Ecto neural progenitor cell (in vitro differentiated cells): Measurements from ENCODE around the gene HSBP1.

Experiments used
- DNase-seq: peaks from one replicate; pipeline ENCODE4 v3.0.0-alpha.2; 2018; ENCODE audit warnings: low spot score

The HSBP1 gene

DNA sequence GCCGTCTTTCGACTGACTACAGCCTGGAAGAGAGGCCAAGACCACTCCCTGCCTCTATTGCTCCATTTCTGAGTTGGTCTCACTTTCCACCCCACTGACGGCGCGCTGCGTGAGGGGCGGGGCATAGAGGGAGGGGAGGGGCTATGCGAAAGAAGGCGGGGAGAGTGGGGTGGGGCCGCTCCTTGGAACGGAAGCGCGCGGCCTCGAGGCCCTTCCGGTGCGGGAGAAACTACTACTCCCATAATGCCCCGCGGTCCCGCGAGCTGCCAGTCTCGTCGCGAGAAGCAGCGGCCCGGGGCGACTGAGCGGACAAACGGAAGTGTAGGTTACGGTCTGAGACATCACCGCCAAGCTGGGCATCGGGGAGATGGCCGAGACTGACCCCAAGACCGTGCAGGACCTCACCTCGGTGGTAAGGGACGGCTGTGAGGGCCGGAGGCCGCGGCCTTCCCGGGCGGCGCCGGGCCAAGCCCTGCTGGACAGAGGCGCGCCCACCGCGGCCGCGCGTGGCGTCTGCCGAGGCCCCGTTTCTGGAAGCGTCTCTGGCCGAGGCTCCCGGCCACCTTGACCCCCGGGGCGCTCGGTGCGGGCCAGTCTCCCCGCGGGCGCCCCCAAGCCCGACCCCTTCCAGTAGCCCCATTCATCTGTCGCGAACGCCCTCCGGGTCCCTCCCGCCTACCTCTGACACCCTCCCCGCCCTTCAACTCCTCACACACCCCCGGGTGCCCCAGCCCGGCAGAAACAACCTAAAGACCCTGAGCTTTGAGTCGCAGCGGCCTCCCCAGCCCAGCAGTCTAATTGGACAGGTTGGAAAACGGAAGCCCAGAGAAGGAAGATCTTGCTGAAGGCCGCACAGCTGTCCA is at the start of gene HSBP1:
Gene HSBP1, plus strand, starts transcription at position 269 of the 863 bp plus-strand sequence. Its CDS starts 99 bp downstream, at position 368.
- DNase-seq: peak; percentile 95

DNA sequence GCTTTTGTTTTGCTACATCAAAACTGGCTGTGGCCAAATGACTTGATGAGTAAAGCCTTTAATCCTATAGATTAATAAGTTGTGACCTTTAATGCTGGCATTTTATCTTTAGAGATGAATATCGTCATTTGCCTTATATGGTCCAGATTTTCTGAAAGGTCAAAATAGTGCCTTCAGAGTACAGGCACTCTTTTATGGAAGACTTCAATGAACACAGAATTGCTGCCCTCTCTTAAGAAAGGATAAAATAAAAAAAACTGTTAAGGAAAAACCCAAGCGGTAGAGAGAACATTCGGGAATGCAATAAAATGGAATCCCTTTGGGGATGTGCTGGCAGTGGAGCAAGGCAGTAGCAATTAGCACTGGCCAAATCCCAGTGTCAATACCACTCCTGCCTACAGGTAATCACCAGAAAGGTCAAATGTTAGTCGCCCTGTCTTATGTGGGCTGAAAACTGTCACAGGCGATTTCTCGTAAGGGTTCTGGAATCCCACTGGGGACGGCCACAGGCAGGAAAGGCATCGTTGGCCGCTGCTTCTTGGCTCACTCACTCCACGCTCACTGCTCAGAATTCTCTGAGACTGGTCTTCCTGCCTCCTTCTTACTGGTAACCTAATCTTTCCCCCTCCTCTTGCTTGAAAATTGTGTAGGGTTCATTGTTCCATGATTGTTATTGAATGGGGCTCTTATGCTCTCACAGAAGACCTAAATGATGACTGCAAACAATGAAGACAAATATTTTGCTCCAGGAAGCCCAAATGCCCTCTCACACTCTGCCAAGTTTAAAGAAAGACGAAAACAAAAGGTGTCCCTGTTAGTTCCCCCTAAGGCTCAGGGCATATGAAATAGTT is 45.4 kb upstream of the HSBP1 start:
- no peak for DNase-seq

DNA sequence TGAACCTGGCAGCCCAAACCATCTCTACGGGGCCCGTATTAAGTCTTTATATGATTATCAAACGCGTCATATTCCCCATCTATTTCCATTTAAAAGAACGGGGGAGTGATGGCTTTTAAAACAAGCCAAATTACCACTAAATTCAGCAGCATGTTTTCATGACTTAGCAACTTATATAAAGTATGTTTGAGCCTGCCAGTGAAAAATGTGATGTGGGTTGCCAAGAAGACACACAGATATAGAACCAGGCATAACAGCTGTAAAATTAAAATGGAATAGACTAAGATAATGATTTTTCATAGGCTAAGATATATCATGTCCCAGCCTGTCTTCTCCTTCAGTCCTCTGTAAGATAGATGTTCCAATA is 44.8 kb upstream of the HSBP1 start:
- no peak for DNase-seq

GRCh38 chr16:83768986-83769385 is 38.8 kb upstream of the HSBP1 start:
- DNase-seq: no peak

DNA sequence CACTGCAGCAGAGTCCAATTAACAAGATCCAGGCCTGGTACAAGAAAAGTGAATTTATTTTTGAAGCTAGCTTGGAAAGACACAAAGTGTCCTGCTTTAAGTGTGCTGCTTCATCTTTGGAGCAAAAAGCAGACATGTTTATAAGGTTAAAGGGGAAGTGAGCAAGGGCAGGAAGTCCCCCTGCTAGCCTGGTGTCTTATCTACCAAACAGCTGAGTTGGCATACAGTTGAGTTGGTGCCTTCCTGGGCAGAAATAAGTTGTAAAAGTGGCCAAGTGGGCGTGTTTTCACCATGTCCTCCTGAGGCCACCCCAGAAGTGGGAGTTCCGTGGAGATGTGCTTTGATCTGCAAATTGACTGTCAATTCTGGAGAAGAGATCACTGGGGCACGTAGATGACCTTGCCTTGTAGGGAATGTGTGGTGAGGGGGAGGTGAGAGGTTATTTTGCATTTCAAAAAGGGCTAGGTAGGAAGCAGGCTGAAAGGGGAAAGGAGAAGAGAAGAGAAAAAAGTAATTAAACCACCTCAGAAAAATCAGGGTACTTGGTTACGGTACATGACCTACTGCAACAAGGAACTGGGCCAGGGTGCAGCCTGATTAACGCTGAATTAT is 38.3 kb upstream of the HSBP1 start:
- DNase-seq: no peak

DNA sequence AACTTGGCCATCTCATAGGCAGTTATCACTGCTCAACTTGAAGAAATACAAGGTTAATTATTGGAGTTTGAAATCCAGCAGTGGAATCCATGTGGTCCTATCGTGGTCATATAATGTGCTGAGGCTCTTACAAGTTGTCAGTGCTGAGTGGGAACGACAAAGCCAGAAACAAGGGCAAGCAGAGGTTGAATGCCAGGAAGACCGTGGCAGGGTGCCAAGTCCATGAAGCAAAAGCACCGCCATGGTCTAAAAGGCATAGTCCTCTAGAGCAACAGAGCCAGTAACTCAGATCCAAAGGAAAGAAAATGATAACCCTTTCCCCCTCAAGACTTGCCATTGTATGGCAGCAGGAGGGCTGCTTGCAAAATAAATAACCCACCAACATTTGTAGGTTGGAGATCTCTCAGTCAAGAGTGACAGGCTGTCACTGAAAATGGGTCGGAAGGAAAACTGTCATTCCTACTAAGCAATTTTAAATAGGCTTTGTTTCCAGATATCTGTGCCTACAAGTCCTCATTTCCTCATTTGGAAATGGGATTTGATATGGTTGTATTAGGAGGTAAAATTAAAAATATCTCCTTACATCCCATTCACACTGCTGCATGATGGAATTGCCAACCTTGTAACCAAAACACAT is 36.4 kb upstream of the HSBP1 start:
- no peak for DNase-seq

- DNase-seq: no peak
Measured at GRCh38 chr16:83772806-83773205, 35.0 kb upstream of the HSBP1 start.

- no peak for DNase-seq
Measured at GRCh38 chr16:83774066-83774465, 33.7 kb upstream of the HSBP1 start.

GRCh38 chr16:83776944-83777343 is 30.8 kb upstream of the HSBP1 start:
- no peak for DNase-seq

- no peak for DNase-seq
Measured at GRCh38 chr16:83779886-83780285, 27.9 kb upstream of the HSBP1 start.

- no peak for DNase-seq
Measured at GRCh38 chr16:83785455-83785854, 22.3 kb upstream of the HSBP1 start.

- no peak for DNase-seq
Measured at GRCh38 chr16:83789642-83790401, 18.0 kb upstream of the HSBP1 start.

GRCh38 chr16:83791916-83792315 is 15.9 kb upstream of the HSBP1 start:
- no peak for DNase-seq

DNA sequence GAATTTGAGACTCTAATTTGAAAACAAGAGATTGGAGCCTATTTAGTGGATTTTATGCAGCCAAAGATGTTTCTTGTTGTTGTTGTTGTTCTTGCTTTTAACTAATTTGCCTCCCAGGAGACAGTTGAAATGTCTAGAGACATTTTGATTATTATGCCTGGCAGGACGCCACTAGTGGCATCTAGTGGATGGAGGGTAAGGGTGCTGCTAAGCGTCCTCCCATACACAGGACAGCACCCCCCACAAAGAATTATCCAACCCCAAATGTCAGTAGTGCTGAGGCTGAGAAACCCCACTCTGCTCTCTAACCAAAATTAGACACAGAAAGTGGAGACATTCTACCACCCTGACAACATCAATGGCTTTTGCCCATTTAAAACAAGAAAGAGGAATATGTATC is 15.4 kb upstream of the HSBP1 start:
- no peak for DNase-seq

DNA sequence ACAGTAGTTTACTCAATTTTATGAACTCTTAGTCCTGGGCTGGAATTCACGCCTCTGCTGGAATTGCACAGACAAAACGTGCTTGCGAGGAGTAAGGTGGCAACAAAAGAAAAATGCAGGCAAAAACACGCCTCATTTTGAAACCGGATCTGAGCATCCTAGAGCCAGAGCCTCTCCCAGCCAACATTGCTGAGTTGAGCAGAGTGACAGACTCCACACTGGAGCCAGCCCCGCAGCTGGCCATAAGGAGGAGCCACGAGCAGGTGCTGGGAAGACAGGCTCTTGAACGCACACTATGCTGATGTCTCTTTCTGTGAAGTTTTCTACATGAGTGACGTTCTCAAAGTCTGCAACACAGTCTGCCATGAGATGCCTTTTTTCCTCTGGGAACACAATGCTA is 14.6 kb upstream of the HSBP1 start:
- DNase-seq: no peak

- DNase-seq: no peak
Measured at GRCh38 chr16:83794860-83795554, 12.8 kb upstream of the HSBP1 start.

- no peak for DNase-seq
Measured at GRCh38 chr16:83797013-83797412, 10.8 kb upstream of the HSBP1 start.

GRCh38 chr16:83799336-83799735 is 8.4 kb upstream of the HSBP1 start:
- no peak for DNase-seq

- DNase-seq: no peak
Measured at GRCh38 chr16:83802135-83802534, 5.6 kb upstream of the HSBP1 start.

DNA sequence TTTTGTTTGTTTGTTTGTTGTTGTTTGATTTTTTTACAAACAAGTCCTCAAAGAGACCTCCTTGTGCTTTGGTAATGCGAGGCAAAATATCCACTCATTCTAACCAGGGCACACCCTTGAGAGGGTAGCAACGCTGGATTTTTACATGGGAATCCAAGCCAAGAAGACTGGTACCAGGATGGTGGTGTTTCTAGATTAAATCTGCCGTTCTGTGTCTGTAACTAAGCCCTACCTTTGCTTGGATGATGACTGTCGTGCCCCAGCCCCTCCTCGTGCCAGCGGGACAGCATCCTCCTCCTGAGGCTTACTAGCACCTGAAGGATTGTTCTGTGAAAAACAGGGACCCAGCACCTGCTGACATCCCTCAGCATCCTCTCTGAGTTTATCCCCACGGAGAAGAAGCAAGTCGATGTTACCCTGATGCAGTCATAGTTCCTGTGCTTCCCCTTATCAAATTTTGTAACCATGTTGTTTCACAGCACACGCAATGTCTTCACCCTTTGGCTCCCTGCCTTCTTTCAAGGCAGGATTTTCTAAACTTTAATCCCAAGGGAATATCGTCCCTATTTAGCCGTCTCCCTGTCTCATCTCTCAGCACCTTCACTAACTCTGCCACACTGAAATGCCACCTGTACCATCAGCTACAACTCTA is 5.1 kb upstream of the HSBP1 start:
- DNase-seq: no peak
